PFSK-1 (cell line): Measurements from ENCODE around the gene FAM171A1.

Source experiments
- FOXP2 ChIP-seq: optimal IDR thresholded peaks from 2 replicates; pipeline ENCODE3; 2011; ENCODE audit warnings: borderline replicate concordance, control low read depth, inconsistent platforms; ENCODE audit not compliant: insufficient read depth; ENCODE audit errors: extremely low read length, extremely low read depth
- POLR2AphosphoS5 ChIP-seq: IDR thresholded peaks from 2 replicates; pipeline ENCODE4 v1.6.1; 2012; ENCODE audit warnings: low read depth, mild to moderate bottlenecking, control low read depth, low read length, moderate library complexity
- SIN3A ChIP-seq: IDR thresholded peaks from 2 replicates; pipeline ENCODE4 v1.6.1; 2012; ENCODE audit warnings: mild to moderate bottlenecking, low read length, moderate library complexity, borderline replicate concordance; ENCODE audit not compliant: insufficient read depth
- TAF1 ChIP-seq: IDR thresholded peaks from 2 replicates; pipeline ENCODE4 v1.6.1; 2012; ENCODE audit warnings: low read length, control low read depth, borderline replicate concordance; ENCODE audit not compliant: insufficient read depth
- TF ChIP-seq, protein P1 (sequence below), 2 experiments: IDR thresholded peaks; 2 replicates each; pipeline versions ENCODE4 v1.6.1 to v1.8.0; 2011 to 2012; ENCODE audit warnings: low read depth in 2 of 2, low read length in 2 of 2, control low read depth in 1 of 2, inconsistent platforms in 1 of 2, mild to moderate bottlenecking in 1 of 2, moderate library complexity in 1 of 2; ENCODE audit not compliant: insufficient read depth in 1 of 2

FAM171A1 gene

DNA sequence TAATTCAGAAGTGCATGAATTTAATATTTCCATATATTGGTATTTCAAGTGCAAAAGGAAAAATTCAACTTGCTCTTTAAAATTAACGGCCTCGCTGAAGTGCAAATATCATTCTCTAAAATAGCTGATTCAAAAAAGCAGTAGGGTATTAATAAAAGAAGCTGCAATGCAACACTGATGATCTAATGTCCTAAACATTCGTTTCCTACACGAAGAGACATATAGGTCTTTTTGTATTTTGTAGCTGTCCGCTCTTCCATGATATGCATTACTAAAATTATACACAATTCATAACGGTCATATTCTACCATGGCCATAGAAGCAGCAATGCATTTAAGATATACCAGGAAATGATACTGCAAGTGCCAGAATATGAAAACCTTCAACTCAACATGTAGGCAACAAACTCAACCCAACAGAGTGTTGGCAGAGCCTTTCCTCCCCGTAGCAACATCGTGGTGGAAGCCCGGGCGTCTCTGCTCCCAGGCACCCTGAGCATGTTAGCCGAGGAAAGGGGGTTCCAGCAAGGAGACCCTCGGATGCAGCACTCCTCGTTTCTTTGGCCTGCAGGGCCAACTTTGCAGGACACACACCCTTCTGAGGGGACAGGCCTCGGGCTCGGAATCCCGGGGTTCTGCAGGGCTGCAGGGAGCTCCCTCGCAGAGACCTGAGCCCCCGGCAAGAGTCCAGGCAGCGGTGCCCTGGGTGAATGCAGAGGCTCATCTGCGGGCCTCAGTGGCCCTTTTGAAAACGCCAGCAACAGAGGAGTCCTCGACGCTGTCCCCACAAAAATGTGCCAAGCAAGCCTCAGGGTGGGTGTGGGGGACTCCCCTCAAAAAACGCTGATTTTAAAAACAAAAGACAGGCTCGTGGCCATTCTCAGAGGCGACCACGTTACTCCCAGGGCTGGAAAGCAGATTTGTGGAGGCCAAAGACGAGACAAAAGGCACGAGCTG, 1.6 kb downstream of the FAM171A1 start:
- TF ChIP-seq, protein P1, sequence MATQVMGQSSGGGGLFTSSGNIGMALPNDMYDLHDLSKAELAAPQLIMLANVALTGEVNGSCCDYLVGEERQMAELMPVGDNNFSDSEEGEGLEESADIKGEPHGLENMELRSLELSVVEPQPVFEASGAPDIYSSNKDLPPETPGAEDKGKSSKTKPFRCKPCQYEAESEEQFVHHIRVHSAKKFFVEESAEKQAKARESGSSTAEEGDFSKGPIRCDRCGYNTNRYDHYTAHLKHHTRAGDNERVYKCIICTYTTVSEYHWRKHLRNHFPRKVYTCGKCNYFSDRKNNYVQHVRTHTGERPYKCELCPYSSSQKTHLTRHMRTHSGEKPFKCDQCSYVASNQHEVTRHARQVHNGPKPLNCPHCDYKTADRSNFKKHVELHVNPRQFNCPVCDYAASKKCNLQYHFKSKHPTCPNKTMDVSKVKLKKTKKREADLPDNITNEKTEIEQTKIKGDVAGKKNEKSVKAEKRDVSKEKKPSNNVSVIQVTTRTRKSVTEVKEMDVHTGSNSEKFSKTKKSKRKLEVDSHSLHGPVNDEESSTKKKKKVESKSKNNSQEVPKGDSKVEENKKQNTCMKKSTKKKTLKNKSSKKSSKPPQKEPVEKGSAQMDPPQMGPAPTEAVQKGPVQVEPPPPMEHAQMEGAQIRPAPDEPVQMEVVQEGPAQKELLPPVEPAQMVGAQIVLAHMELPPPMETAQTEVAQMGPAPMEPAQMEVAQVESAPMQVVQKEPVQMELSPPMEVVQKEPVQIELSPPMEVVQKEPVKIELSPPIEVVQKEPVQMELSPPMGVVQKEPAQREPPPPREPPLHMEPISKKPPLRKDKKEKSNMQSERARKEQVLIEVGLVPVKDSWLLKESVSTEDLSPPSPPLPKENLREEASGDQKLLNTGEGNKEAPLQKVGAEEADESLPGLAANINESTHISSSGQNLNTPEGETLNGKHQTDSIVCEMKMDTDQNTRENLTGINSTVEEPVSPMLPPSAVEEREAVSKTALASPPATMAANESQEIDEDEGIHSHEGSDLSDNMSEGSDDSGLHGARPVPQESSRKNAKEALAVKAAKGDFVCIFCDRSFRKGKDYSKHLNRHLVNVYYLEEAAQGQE (IDR thresholded peaks at IDR 0.05; ENCODE audit: insufficient read depth in 1 of 2, low read depth in 2 of 2, low read length in 2 of 2): no peak
- TF ChIP-seq TAF1 (no peak), POLR2AphosphoS5 (no peak), FOXP2 (no peak), SIN3A (no peak)

DNA sequence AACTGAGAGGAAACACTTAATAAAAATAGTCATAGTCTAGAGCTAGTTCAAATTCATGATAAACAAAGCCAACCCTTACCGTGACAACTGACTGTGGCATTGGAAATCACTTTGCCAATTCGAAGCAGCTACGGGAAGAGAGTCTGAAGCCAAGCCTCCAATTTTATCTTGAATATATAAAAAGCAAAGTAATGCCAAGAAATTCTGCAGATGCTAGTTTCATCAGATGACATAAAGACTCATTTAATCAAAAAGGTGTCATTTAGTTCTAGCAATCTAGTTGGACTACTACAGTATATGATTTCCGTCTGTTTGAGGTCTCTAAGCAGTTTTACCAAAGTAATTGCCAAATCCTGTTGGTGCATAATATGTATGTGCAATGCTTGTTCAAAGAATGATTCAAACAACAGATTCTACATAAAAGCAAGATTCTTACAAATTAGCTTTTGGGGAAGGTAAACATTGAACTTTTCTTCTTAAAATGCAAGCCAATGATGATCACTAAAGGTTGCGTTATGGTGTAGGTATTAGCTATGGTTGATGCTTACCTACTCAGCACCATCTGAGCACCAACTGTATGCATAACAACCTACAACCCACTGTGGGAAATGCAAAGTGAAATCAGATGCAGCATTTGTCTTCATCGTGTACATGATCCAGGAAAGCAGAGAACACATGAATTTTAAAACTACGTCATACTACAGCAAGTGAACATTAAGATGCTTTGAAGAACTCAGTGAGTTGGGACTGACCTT, 2.8 kb downstream of the FAM171A1 start:
- TF ChIP-seq, protein P1 (IDR thresholded peaks at IDR 0.05; ENCODE audit: insufficient read depth in 1 of 2, low read depth in 2 of 2, low read length in 2 of 2): no peak
- TF ChIP-seq SIN3A (no peak), FOXP2 (no peak), POLR2AphosphoS5 (no peak), TAF1 (no peak)

DNA sequence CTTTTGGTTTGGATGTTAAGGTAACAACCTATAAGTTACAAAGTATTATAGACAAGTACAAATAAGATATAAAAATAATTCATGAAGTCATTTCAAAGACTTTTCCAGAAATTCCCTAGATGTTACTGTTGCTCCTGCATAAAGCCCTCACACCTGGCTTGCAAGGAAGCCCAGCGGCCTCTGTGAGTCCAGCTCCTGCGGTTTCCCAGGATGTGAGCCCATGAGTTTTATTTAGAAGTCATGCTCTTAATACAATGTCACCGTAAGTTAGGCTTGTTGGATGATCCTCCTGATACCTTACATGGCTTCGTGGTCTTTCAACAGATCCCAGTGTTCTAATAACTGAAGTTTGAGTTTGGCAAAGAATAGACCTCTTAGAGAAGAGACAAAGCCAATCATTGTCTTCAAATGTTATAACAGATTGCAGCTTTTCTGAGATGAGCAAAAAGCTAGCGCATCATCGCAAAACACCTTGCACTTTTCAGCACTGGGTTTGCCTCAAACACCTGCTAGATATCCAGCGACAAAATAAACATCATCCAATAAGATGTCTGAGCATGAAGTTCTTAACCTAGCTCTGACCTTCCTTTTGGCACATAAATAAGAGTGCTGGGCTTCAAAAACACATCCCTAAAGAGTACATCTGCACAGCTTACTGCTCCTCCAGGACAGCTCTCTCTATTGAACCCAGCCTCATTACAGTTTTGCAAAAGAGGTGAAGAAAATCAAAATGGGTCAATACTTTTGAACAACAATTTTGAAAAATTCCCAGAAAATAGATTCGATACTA, 3.6 kb downstream of the FAM171A1 start:
- TF ChIP-seq TAF1 (no peak), POLR2AphosphoS5 (no peak), FOXP2 (no peak), SIN3A (no peak)
- TF ChIP-seq, protein P1 (IDR thresholded peaks at IDR 0.05; ENCODE audit: insufficient read depth in 1 of 2, low read depth in 2 of 2, low read length in 2 of 2): no peak

DNA sequence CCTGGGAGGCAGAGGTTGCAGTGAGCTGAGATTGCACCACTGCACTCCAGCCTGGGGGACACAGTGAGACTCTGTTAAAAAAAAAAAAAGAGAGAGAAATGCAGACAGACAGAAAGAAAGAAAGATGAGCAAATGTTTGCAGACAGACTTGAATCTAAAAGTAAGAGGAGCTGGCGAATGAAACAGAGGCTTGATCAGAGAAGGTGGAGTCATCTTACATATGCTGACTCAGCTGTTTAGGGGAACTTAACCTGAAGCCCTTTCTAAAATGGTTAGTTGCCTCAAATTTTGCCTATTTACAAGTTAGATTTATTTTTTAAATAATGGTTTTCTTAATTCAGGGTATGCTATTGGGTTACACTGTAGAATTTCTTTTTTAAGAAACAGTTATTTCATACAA, 5.4 kb downstream of the FAM171A1 start:
- TF ChIP-seq FOXP2 (no peak), SIN3A (no peak), TAF1 (no peak), POLR2AphosphoS5 (no peak)
- TF ChIP-seq, protein P1 (IDR thresholded peaks at IDR 0.05; ENCODE audit: insufficient read depth in 1 of 2, low read depth in 2 of 2, low read length in 2 of 2): no peak
